ENCODE data around the gene TMEM41B. TPM values are rescaled to one million over a fixed set of nuclear protein-coding genes. Genes with fewer than 3 reads are reported as not detected.
"Not testable (repeated sequence)": the region's sequence is repeated elsewhere in the genome, so short reads cannot be mapped to it uniquely, and the experiment has no call there.

TMEM41B gene
- total RNA-seq, 2 experiments from 2014 or later: 41.4 to 42.7 TPM

- ChIA-PET CTCF (no interaction called here), POLR2A (no interaction called here)
- Mint-ChIP-seq H3K36me3 (ENCODE audit: low read depth) (no peaks in the 10 kb centered on the region), H3K27me3 (no peaks in the 10 kb centered on the region), H3K4me3 (no peak overlapping the region), H3K4me1 (ENCODE audit: low read depth) (no peaks in the 10 kb centered on the region), H3K9me3 (no peaks in the 10 kb centered on the region), H3K27ac (no peak overlapping the region)
- Histone ChIP-seq H3K4me3 (ENCODE audit: low read length) (no peak overlapping the region), H3K36me3 (ENCODE audit: insufficient read depth, low read length) (no peaks in the 10 kb centered on the region), H3K9me3 (ENCODE audit: control insufficient read depth in 1 of 2, insufficient read depth in 1 of 2, low read length in 2 of 2) (no peaks in the 10 kb centered on the region), H3K4me1 (ENCODE audit: insufficient read depth, low read length) (no peaks in the 10 kb centered on the region), H3K27ac (ENCODE audit: low read depth in 1 of 2, low read length in 2 of 2) (no peak overlapping the region), H3K27me3 (ENCODE audit: control insufficient read depth in 1 of 2, insufficient read depth in 2 of 2, low read length in 2 of 2) (no peaks in the 10 kb centered on the region)
- no peak for DNase-seq
- TF ChIP-seq CTCF (IDR thresholded peaks at IDR 0.05): no peak
- intact Hi-C loops (cut with DNase I, micrococcal nuclease): no loop called here
- no peak for ATAC-seq (ENCODE audit: poor library complexity)
Measured at GRCh38 chr11:9330387-9331384, 16.3 kb upstream of the TMEM41B start.

- intact Hi-C loops (cut with DNase I, micrococcal nuclease): no loop called here
- ATAC-seq (ENCODE audit: poor library complexity): no peak
- H3K4me3 Mint-ChIP-seq: no peak overlapping the region
Measured at GRCh38 chr11:9320047-9320446, 5.7 kb upstream of the TMEM41B start.

GRCh38 chr11:9319377-9320001, 5.1 kb upstream of the TMEM41B start:
- H3K4me3 Mint-ChIP-seq: not testable (repeated sequence)
- CTCF ChIA-PET: interaction anchor here (0.6 kb wide), 1 partner anchor 35 kb away, joined by 4 read pairs; no protein-coding TSS in a partner anchor

More at GRCh38 chr11:9320047-9320446, 5.7 kb upstream of the TMEM41B start:
- Mint-ChIP-seq H3K9me3 (no peaks in the 10 kb centered on the region), H3K36me3 (ENCODE audit: low read depth) (no peaks in the 10 kb centered on the region), H3K27me3 (peaks cover 33% of the 10 kb centered on the region), H3K4me1 (ENCODE audit: low read depth) (peaks cover under 1% of the 10 kb centered on the region), H3K27ac (no peak overlapping the region)
- ChIA-PET POLR2A (no interaction called here), CTCF (no interaction called here)
- Histone ChIP-seq H3K4me1 (ENCODE audit: insufficient read depth, low read length) (peaks cover 4% of the 10 kb centered on the region), H3K36me3 (ENCODE audit: insufficient read depth, low read length) (no peaks in the 10 kb centered on the region), H3K4me3 (ENCODE audit: low read length) (no peak overlapping the region), H3K27ac (ENCODE audit: low read depth in 1 of 2, low read length in 2 of 2) (no peak overlapping the region), H3K9me3 (ENCODE audit: control insufficient read depth in 1 of 2, insufficient read depth in 1 of 2, low read length in 2 of 2) (no peaks in the 10 kb centered on the region), H3K27me3 (ENCODE audit: control insufficient read depth in 1 of 2, insufficient read depth in 2 of 2, low read length in 2 of 2) (no peaks in the 10 kb centered on the region)
- DNase-seq: no peak
- TF ChIP-seq CTCF (IDR thresholded peaks at IDR 0.05): no peak

GRCh38 chr11:9318442-9319376, 4.3 kb upstream of the TMEM41B start:
- H3K27ac Mint-ChIP-seq; CTCF ChIA-PET; ATAC-seq (ENCODE audit: poor library complexity); H3K36me3 ChIP-seq (ENCODE audit: insufficient read depth, low read length); H3K27ac ChIP-seq (ENCODE audit: low read depth in 1 of 2, low read length in 2 of 2); H3K4me1 ChIP-seq (ENCODE audit: insufficient read depth, low read length); POLR2A ChIA-PET; H3K9me3 Mint-ChIP-seq; H3K27me3 ChIP-seq (ENCODE audit: control insufficient read depth in 1 of 2, insufficient read depth in 2 of 2, low read length in 2 of 2); H3K4me3 ChIP-seq (ENCODE audit: low read length); H3K9me3 ChIP-seq (ENCODE audit: control insufficient read depth in 1 of 2, insufficient read depth in 1 of 2, low read length in 2 of 2); DNase-seq: not testable (repeated sequence)
- Mint-ChIP-seq H3K27me3 (peaks cover 33% of the 10 kb centered on the region), H3K36me3 (ENCODE audit: low read depth) (peaks cover 13% of the 10 kb centered on the region), H3K4me3 (peak overlapping the region; percentile 27), H3K4me1 (ENCODE audit: low read depth) (peaks cover 14% of the 10 kb centered on the region)
- intact Hi-C loops (cut with DNase I, micrococcal nuclease): loop anchor here in 1 of 2 experiments (5.0 to 10.0 kb wide), 2 partner anchors 44 to 634 kb away; partner anchors contain the start of genes RPL27A and TRIM66

More at GRCh38 chr11:9319377-9320001, 5.1 kb upstream of the TMEM41B start:
- H3K27me3 ChIP-seq (ENCODE audit: control insufficient read depth in 1 of 2, insufficient read depth in 2 of 2, low read length in 2 of 2); H3K4me1 Mint-ChIP-seq (ENCODE audit: low read depth); H3K27ac ChIP-seq (ENCODE audit: low read depth in 1 of 2, low read length in 2 of 2); H3K27ac Mint-ChIP-seq; H3K36me3 ChIP-seq (ENCODE audit: insufficient read depth, low read length); DNase-seq; H3K9me3 Mint-ChIP-seq; H3K4me3 ChIP-seq (ENCODE audit: low read length); H3K9me3 ChIP-seq (ENCODE audit: control insufficient read depth in 1 of 2, insufficient read depth in 1 of 2, low read length in 2 of 2); POLR2A ChIA-PET; H3K36me3 Mint-ChIP-seq (ENCODE audit: low read depth); ATAC-seq (ENCODE audit: poor library complexity); H3K4me1 ChIP-seq (ENCODE audit: insufficient read depth, low read length): not testable (repeated sequence)
- intact Hi-C loops (cut with DNase I, micrococcal nuclease): loop anchor here in 1 of 2 experiments (5.0 to 10.0 kb wide), 2 partner anchors 43 to 635 kb away; partner anchors contain the start of genes RPL27A and TRIM66
- H3K27me3 Mint-ChIP-seq: peaks cover 33% of the 10 kb centered on the region
